ENCODE data around the gene ANXA11. TPM values are rescaled to one million over a fixed set of nuclear protein-coding genes. Genes with fewer than 3 reads are reported as not detected.
"Not testable (repeated sequence)": the region's sequence is repeated elsewhere in the genome, so short reads cannot be mapped to it uniquely, and the experiment has no call there.

The ANXA11 gene
- polyA plus RNA-seq (2011; rRNA removed): 161 and 182 TPM in 2 replicates
- 120 and 127 TPM in 2 replicates for polyA minus RNA-seq (2011; rRNA and poly(A)+ RNA removed)

DNA sequence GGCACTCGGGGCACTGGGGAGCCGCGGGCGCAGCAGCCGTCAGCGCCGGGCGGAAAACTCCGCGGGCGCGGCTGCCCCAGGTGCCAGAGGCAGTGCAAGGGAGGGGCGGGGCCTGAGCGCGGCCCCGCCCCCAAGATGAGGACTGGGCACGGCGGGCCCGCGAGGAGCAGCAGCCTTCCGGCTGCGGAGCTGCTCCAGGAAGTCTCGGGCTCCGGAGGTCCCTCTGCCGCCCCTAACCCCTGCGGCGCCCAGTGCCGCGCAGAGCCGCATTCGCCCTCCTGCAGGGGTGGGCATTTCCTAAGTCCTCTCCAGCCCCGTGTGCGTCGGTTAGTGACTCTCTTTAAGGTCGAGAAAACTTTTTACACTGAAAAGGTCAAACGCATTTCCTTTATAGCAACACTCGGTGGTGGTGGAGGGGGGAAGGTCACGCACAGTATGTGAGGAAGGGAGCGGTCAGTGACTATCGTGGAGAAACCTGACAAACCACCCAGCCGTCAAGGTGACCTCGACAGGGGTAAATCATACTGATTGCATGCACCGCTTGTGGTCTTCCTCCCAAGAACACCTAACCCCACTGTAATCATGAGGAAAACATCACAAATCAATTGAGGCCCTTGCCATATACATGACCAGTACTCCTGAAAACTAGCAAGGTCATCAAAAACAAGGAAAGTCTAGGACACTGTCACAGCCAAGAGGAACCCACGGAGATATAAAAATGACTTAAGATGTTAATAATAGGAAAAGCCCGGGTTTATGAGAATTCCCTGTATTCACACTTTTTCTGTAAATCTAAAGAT lies at the start of gene ANXA11:
TSS of gene ANXA11 (minus strand) at position 61 of the 800 bp plus-strand sequence. CDS start 32,676 bp downstream, outside the sequence.
- Histone ChIP-seq H3K4me3 (ENCODE audit: low read depth, low read length) (peak within 1 kb of the TSS; percentile 81), H3K27ac (ENCODE audit: low read depth, low read length) (peak within 1 kb of the TSS; percentile 57), H3K9me3 (ENCODE audit: control insufficient read depth, insufficient read depth, low read length) (no peaks in the 10 kb centered on the region), H3K27me3 (ENCODE audit: control insufficient read depth, insufficient read depth, low read length) (no peaks in the 10 kb centered on the region)
- no peak for DNase-seq (ENCODE audit: low read depth, low spot score)
- POLR2A ChIA-PET: no interaction called here
- TF ChIP-seq, protein P1, sequence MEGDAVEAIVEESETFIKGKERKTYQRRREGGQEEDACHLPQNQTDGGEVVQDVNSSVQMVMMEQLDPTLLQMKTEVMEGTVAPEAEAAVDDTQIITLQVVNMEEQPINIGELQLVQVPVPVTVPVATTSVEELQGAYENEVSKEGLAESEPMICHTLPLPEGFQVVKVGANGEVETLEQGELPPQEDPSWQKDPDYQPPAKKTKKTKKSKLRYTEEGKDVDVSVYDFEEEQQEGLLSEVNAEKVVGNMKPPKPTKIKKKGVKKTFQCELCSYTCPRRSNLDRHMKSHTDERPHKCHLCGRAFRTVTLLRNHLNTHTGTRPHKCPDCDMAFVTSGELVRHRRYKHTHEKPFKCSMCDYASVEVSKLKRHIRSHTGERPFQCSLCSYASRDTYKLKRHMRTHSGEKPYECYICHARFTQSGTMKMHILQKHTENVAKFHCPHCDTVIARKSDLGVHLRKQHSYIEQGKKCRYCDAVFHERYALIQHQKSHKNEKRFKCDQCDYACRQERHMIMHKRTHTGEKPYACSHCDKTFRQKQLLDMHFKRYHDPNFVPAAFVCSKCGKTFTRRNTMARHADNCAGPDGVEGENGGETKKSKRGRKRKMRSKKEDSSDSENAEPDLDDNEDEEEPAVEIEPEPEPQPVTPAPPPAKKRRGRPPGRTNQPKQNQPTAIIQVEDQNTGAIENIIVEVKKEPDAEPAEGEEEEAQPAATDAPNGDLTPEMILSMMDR (IDR thresholded peaks at IDR 0.05; ENCODE audit: low read depth, low read length): no peak
- CTCF ChIA-PET: interaction anchor here (3.1 kb wide), 1 partner anchor 17 kb away, joined by 22 read pairs; no protein-coding TSS in a partner anchor

- POLR2A ChIA-PET; H3K4me3 ChIP-seq (ENCODE audit: low read depth, low read length); H3K27me3 ChIP-seq (ENCODE audit: control insufficient read depth, insufficient read depth, low read length); CTCF ChIA-PET; H3K27ac ChIP-seq (ENCODE audit: low read depth, low read length); DNase-seq (ENCODE audit: low read depth, low spot score); H3K9me3 ChIP-seq (ENCODE audit: control insufficient read depth, insufficient read depth, low read length): not testable (repeated sequence)
Observed at GRCh38 chr10:80254726-80255125, 49.4 kb upstream of the ANXA11 start.

DNA sequence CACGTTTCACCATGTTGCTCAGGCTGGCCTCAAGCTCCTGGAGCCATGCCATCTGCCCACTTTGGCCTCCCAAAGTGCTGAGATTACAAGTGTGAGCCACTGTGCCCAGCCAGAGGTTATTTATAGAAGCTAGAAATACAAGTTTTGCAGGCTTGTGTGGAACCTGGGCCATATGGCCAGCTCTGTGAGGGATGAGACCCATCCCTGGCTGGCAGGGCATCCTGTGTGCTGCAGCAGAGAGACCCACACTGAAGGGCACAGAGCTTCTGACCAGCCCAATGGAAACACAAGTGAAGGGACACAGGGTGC lies 48.6 kb upstream of the ANXA11 start:
- DNase-seq (ENCODE audit: low read depth, low spot score); H3K27me3 ChIP-seq (ENCODE audit: control insufficient read depth, insufficient read depth, low read length); POLR2A ChIA-PET; H3K9me3 ChIP-seq (ENCODE audit: control insufficient read depth, insufficient read depth, low read length); CTCF ChIA-PET; H3K27ac ChIP-seq (ENCODE audit: low read depth, low read length); H3K4me3 ChIP-seq (ENCODE audit: low read depth, low read length): not testable (repeated sequence)

GRCh38 chr10:80253266-80253962 lies 48.1 kb upstream of the ANXA11 start:
- H3K9me3 ChIP-seq (ENCODE audit: control insufficient read depth, insufficient read depth, low read length): no peaks in the 10 kb centered on the region
- TF ChIP-seq, protein P1 (IDR thresholded peaks at IDR 0.05; ENCODE audit: low read depth, low read length): no peak
- H3K27ac ChIP-seq (ENCODE audit: low read depth, low read length): no peak overlapping the region
- H3K4me3 ChIP-seq (ENCODE audit: low read depth, low read length): no peak overlapping the region
- DNase-seq (ENCODE audit: low read depth, low spot score): no peak
- ChIA-PET POLR2A (no interaction called here), CTCF (interaction anchor here (1.2 kb wide), 1 partner anchor 7 kb away, joined by 4 read pairs; no protein-coding TSS in a partner anchor)
- peaks cover 3% of the 10 kb centered on the region for H3K27me3 ChIP-seq (ENCODE audit: control insufficient read depth, insufficient read depth, low read length)

DNA sequence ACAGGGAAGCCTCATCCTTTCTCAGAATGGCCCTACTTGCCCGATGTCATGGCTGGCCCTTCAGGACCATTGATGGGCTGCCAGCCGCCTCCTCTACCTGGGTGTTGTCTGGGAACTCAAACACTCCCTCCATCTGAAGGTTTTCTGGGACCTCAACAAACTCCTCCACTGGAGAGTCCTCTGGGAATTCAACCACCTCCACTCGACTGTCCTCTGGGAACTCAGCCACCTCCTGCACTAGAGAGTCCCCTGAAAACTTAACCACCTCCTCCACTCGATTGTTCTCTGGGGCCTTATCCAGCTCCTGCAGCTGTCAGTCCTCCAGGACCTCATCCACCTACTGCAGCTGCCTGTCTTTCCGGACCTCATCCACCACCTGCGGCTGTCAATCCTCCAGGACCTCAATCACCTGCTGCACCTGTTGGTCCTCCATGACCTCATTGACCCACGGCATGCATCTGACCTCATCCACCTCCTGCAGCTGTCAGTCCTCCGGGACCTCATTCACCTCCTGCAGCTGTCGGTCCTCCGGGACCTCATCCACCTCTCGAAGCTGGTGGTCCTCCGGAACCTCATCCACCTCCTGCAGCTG lies 47.1 kb upstream of the ANXA11 start:
- TF ChIP-seq, protein P1 (IDR thresholded peaks at IDR 0.05; ENCODE audit: low read depth, low read length): no peak
- Histone ChIP-seq H3K27ac (ENCODE audit: low read depth, low read length) (no peak overlapping the region), H3K27me3 (ENCODE audit: control insufficient read depth, insufficient read depth, low read length) (peaks cover 3% of the 10 kb centered on the region), H3K4me3 (ENCODE audit: low read depth, low read length) (no peak overlapping the region), H3K9me3 (ENCODE audit: control insufficient read depth, insufficient read depth, low read length) (no peaks in the 10 kb centered on the region)
- ChIA-PET POLR2A (no interaction called here), CTCF (interaction anchor here (0.6 to 1.2 kb wide), 3 partner anchors 8 to 174 kb away, joined by 3 to 4 read pairs (median 3); no protein-coding TSS in a partner anchor)
- no peak for DNase-seq (ENCODE audit: low read depth, low spot score)

GRCh38 chr10:80251703-80252280 lies 46.5 kb upstream of the ANXA11 start:
- H3K9me3 ChIP-seq (ENCODE audit: control insufficient read depth, insufficient read depth, low read length); POLR2A ChIA-PET; H3K4me3 ChIP-seq (ENCODE audit: low read depth, low read length); DNase-seq (ENCODE audit: low read depth, low spot score); H3K27ac ChIP-seq (ENCODE audit: low read depth, low read length); H3K27me3 ChIP-seq (ENCODE audit: control insufficient read depth, insufficient read depth, low read length): not testable (repeated sequence)
- CTCF ChIA-PET: interaction anchor here (0.7 to 1.2 kb wide), 2 partner anchors 101 to 131 kb away, joined by 3 read pairs; no protein-coding TSS in a partner anchor

DNA sequence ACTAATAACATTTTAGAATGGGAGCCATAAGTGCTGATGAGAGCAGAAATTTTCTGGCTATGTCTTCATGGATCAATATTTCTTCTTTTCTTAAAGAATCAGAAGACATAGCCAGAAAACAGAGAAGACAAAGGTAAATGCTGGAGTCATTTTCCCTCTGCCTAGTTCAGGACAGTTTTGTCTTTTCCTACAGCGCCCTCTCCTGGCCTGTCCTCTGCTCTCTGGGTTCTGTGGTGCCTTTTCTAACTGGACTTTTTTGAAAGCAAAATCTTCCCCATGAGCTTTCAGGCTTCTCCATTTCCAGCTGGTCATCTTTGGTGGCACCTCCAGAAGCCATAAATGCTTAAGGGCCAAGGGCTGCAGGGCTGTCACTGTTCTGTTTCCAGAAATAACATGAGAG lies 45.1 kb upstream of the ANXA11 start:
- H3K27me3 ChIP-seq (ENCODE audit: control insufficient read depth, insufficient read depth, low read length); DNase-seq (ENCODE audit: low read depth, low spot score); CTCF ChIA-PET: not testable (repeated sequence)

DNA sequence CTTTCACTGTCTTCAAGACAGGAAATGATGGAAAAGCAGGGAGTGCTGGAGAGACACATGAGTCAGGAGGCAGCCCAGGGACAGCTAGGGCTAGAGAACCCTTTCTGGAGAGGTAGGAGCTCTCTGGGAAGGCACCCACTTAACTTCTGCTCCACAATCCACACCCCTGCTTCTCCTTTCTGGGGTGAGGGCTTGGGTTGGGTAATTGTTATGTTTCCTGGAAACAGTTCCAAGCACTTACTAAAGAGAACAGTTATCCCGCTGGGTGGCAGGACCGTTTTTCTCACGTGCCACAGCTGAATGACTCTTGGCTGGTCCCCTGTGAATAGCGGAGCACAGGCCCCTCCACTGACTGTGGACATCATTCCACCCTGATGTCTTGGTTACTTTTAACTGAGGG lies 44.6 kb upstream of the ANXA11 start:
- DNase-seq (ENCODE audit: low read depth, low spot score); CTCF ChIA-PET: not testable (repeated sequence)

More for the DNA sequence above, 45.1 kb upstream of the ANXA11 start:
- H3K27ac ChIP-seq (ENCODE audit: low read depth, low read length); POLR2A ChIA-PET; H3K9me3 ChIP-seq (ENCODE audit: control insufficient read depth, insufficient read depth, low read length); H3K4me3 ChIP-seq (ENCODE audit: low read depth, low read length): not testable (repeated sequence)

More for the DNA sequence above, 44.6 kb upstream of the ANXA11 start:
- H3K27ac ChIP-seq (ENCODE audit: low read depth, low read length); H3K4me3 ChIP-seq (ENCODE audit: low read depth, low read length); POLR2A ChIA-PET; H3K9me3 ChIP-seq (ENCODE audit: control insufficient read depth, insufficient read depth, low read length); H3K27me3 ChIP-seq (ENCODE audit: control insufficient read depth, insufficient read depth, low read length): not testable (repeated sequence)

Data from AG04450 (cell line).